ENCODE results near the gene SHROOM2.

Gene SHROOM2

DNA sequence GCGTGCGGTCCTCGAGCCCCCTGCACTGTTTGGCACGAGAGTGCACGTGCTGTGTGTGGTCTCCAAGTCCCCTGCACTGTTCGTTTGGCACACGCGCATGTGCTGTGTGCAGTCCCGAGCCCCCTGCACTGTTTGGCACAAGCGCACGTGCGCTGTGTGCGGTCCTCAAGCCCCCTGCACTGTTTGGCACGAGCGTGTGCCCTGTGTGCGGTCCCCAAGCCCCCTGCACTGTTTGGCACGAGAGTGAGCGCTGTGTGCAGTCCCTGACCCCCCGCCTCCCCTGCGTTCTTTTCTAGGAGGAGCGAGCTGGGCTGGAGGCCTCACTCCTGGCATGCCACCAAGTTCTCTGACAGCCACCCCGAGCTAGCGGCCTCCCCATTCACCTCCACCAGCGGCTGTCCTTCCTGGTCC lies 104.5 kb downstream of the SHROOM2 start:
- peak in 1 of 58 donors; percentile 16 for DNase-seq

DNA sequence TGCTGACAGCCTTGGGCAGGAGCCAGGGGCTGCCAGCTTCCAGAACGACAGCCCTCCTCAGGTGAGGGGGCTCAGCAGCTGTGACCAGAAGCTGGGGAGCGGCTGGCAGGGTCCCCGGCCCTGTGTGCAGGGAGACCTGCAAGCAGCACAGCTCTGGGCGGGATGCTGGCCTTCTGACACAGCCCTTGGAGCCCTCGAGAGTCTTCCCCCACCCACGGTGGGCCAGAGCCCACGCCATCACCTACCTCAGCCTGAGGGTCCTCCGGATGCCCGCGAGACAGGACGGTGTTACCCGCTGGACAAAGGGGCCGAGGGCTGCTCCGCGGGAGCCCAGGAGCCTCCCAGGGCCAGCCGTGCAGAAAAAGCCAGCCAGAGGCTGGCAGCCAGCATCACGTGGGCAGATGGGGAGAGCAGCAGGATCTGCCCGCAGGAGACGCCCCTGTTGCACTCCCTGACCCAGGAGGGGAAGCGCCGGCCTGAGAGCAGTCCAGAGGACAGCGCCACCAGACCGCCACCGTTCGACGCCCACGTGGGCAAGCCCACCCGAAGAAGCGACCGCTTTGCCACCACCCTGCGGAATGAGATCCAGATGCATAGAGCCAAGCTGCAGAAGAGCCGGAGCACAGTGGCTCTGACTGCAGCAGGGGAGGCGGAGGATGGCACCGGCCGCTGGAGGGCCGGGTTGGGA lies 109.1 kb downstream of the SHROOM2 start:
- no peak for DNase-seq

DNA sequence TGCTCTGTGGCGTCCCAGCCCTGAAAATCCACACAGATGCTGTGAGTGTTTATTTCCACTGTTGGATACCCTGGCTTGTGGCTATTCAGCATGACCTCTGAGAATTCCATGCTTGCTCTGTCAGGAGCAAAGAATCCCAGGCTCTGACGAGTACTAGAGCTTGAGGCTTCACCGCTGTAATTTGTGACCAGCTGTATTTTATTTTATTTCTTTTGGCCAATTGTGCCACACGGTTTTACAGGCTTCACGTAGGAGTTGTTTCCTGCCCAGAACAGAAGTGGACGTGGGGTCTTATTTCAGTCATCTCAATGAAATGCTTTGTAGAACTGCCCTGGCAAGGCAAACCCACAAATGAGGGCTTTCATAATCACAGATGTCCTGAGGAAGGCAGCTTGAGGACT lies 111.5 kb downstream of the SHROOM2 start:
- DNase-seq: peak in 1 of 58 donors; percentile 3

DNA sequence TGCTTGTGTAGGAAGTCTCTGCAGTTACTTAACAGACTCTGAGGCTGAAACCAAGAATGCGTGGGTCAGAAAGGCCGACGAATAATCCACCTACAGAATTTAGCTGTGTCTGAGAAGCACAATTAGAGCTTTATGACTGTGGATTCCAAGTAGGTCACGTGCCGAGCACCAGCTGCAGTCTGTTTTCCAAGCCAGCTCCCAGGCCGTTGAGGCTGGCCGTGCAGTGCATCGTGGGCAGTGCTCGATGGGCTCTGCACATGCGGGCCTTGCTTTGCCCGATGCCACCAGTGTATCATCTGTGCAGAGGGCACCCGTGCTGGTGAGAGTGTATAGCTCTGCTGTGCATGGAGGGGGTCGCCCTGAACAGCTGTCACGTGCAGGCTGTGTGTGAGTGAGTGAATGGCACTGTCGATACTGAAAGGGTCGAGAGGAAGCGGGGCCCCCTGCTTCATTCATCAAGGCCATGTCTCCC lies 113.4 kb downstream of the SHROOM2 start:
- DNase-seq: peak in 56 of 58 donors; percentile 2 to 84 (median 55)

DNA sequence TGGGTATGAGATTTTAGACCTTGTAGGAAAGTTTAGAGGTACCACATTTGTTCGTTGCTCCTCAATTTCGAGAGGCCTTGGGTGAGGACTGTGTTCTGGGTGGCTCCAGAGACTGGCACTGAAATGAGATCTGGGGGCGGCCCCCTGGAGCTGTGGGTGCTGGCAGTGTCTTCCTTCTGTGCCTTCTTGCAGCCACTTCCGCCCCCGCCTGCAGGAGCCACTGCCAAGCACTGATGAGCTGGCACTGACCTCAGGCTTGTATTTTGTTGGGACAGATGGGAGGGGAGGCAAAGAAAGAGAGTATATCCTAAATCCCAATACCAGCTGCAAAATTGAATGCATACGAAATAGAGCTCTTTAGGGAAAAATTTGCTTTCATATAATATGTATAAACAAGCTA lies 116.4 kb downstream of the SHROOM2 start:
- DNase-seq: peak in 38 of 58 donors; percentile 0 to 56 (median 25)

DNA sequence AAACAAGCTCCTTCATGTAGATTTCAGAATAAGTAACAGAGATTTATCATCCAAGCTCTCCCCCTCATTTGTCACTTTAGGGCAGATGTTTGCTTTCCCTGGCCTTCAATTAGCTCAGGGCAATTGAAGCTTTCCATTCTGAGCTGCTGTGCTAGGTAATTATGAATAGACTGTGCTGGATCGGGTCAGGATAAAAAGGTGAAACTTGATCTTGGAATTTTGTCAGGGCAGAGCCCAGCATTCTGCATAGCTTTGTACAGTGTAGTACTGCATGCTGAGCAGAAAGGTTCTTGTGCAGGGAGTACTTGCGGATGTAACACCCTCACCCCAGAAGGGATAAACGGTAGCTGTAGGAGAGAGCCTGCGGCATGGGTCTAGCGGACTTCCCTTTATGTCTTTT lies 116.9 kb downstream of the SHROOM2 start:
- DNase-seq: no peak

DNA sequence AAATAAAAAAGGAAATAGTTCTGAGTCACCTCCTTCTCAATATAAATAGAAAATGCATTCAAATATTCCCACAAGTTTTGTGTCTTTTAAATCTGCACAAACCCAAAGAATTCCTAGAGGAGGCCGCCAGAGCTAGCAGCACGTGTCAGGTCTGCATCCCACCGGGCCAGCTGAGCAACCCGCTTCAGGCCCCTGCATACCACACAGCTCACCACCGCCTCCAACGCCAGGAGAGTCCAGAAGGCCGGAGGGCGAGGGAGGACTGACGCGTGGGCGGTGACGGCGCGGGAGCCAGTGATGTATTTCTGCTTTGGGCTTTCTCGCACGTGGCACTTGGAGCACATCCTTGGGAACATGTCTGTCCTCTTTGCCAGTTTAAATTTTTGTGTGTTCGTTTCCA lies 119.1 kb downstream of the SHROOM2 start:
- peak in 17 of 58 donors; percentile 1 to 62 (median 13) for DNase-seq

DNA sequence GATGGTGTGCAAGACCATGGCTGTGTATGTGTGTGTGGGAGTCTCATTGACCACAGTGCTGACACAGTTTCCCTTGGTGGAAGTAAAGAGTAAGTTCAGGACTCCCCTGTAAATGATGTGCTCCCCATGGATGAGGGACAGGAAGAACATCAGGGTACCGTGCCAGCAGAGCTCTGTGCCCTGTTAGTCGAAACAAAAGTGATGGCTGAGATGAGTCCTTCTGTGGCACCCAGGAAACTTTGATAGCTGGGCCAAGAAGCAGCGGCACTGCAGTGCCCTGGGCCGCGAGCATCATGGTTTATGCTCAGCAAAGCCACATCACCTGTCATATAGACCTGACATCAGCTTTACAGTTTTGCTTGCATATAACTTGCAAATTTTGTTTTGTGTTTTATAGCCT lies 119.5 kb downstream of the SHROOM2 start:
- no peak for DNase-seq

DNA sequence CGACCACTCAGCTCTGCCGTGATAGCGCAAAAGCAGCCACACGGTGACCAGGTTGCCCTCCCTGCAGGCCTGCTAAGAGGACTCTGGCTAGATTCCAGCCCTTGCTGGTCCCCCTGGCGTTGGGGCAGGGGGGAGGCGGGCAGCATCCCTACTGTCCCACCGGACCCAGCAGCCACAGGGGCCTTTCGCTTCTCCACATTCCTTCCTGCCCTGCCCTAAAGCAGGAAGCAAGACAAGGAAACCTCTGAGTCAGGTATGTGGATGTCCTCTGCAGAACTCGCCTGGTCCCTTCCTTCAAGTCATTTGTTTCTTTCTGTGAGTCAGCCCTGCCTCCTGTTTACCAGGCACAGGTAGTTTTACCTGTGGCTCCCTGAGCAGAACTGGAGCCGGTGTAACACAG lies 120.7 kb downstream of the SHROOM2 start:
- DNase-seq: no peak

DNA sequence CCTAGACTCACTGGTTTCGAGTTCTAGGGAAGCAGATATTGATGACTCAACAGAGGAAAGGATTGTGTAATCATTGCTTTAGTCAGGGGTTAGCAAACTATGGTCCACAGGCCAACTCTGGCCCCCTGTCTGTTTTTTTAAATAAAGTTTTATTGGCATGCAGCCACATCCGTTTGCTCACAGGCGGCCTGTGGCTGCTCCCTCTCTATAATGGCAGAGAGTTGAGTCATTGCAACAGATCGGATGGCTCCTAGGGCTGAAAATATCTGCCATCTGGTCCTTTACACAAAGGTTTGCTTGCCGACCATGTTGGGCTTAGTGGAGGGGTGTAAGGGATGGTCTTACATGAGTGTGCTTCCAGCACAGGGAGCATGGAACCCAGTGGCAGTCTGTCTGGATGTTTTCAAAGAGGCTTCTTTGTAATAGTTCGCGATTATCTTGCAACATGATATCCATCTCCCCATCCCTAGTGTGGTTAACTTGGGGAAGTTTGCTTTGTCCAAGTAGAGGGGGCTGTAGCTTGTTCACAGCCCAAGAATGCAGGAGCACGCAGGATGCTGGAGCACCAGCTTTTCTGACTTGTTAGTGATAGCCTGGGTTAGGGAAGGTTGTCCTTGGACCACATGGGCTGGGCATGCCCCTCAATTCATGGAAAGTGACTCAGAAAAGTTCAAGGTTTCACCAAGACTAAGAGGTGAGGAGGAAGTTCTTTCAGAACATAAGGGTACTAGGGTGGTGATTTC lies 121.6 kb downstream of the SHROOM2 start:
- no peak for DNase-seq

DNA sequence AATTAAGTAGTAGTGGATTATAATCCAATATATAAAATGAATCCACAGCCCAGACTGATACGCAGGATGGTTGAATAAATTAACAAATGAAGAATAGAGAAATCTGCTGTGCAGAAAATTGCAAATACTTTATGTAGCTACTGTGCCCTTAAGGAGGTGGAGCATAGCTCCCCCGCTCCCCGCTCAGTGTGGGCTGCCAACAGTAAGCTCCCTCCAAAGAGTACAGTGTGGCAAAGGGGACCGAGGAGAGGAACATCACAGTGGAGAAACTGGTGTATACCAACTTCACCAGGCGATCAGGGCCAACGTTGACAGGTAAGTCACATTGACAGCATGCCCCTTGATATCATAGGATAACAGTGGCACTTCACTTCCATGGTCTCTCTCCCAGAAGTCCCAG lies 123.0 kb downstream of the SHROOM2 start:
- DNase-seq: peak in 5 of 58 donors; percentile 1 to 11 (median 5)

DNA sequence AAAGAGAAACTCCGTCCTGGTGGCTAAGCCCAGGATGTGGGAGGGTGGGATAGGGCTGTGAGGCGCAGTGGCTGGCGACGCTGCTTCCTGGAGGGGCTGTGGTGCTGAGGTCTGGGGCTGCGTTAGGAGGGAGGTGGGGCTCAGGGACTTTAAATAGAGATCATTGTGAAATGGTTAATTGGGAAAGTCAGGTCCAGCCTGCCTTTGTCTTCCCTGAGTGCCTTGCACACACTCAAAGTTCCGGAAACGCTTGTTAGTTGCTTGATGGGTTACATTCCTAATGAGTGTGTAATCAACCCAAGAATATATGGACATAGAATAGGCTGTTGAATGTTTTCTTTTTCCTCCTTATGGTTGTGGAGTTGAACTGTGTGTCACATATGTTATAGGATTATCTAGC lies 125.3 kb downstream of the SHROOM2 start:
- no peak for DNase-seq

DNA sequence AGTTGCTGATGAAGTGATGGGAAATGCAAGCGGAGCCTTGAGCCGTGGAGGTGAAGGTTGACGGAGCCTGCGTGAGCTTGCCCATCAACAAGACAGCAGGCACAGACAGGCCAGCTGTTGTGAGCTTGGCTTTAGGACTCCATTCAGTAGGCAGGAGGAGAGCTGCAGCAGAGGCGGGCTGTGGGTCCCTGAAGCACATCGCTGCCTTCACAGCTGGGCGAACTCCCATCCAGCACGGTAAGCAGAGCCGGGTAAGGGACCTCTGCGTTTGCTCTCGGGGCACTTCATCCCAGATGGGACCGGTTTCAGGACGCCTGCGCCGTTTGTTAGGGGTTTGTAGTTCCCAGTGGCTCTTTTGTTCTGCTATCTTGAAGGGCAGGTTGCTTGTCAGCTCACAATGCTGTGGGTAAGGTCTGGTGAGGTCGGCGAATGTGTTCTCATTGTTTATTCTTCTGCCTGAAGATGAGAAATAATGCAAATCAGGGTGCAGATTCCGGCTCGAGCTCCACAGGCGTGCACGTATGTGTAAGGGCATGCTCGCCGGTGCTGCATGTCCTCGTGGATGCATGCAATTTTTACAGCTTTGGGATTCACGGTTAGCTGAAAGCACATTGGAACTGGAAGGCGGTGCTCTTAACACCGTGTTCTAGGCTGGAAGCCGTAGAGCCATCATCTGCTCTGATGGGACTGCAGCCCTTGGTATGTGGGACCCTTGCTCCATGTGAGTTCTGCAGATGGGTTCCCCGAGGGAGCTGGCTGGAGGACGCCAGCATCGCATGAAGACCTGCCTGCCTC lies 126.3 kb downstream of the SHROOM2 start:
- DNase-seq: peak in 31 of 58 donors; percentile 1 to 48 (median 17)

DNA sequence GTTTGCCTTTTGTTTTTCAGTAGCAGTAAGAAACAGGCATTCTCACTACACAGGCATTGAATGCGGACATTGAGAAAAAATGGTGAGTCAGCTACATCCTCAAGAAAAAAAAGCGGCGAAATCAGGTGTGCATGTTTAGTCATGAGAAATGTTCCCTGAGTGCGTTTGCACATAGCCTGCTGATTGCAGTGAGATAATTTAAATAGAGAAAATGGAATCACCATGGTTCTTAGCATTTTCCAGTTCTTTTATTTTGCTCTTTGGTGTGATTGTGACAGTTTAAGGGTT lies 126.9 kb downstream of the SHROOM2 start:
- DNase-seq: no peak

DNA sequence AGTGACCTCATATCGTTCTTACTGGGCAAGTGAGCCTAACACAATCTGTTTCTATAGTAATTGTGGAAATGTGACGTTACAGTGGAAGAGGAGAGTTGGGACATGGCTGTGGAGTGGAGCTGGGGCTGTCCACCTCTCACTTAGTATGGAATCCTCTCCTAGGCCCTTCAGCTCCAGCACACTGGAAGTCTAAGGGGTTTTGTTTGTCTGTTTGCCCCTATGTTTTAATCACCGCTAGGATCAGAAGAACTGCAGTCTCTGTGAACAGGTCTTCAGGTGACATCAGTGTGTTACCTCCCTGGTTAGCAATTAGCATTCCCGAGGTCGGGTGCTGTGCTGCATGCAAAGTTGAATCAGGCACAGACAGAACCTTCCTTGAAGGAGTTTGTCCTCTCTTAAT lies 131.6 kb downstream of the SHROOM2 start:
- DNase-seq: no peak

DNA sequence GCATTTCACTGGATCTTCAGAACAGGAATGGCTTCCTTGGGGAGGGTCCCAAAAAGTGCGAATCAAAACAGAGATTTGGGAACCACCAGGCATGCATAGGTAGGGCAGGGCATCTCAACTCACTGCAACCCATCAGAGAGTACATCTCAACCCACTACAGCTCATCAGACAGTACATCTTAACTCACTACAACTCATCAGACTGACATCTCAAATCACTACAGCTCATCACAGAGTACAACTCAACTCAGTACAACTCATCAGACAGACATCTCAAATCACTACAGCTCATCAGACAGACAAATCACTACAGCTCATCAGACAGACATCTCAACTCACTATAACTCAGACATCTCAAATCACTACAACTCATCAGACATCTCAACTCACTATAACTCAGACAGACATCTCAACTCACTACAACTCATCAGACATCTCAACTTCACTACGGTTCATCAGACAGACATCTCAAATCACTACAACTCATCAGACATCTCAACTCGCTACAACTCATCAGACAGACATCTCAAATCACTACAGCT lies 133.5 kb downstream of the SHROOM2 start:
- no peak for DNase-seq

DNA sequence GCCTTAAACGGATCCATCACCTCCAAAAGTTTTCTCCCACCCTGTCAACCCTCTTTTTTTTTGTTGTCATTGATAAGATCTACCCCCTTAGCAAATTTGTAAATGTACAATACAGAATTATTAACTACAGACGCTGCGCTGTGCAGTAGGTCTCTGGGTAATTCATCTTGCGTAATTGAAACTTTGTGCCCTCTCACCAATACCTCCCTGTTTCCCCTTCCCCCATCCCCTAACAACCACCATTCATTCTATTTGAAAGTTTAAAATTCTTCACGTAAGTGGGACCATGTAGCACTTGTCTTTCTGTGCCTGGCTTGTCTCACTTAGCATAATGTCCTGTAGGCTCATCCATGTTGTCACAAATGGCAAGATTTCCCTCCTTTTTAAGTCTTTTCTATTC lies 135.2 kb downstream of the SHROOM2 start:
- no peak for DNase-seq

DNA sequence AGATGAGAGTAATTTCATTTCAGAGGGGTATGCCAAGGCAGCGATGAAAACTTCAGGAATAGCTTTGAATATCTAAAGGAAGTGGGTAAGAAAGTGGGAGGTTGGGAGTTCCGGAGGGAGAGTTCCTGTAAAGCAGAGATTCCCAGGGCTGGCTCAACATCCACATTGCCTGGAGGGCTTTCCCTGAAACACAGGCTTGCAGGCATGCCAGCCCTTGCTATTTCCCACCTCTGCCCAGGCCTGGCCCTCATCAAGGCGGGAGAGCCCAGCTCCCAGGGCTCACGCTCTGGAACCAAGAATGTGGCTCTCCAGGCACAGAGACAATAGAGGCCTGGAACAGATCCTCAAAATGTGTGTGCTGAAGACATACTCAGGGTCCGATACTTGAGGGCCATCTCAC lies 137.1 kb downstream of the SHROOM2 start:
- no peak for DNase-seq

DNA sequence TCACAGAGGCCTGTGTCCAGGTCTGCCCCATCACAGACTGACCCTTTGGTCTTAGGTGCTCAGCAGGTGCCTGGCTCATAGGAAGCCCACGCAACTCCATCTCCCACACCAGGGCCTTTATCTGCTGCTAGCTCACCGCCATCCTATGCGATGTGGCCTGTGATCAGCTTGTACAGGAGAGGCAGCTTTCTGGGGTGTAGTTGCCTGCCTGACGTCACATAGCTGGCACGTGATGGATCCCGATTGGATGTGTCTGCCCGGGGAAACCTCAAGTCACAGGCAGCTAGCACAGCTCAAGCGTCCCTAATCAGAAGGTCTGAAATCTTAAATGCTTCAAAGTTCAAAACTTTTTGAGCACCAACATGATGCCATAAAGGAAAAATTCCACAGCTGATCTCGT lies 139.8 kb downstream of the SHROOM2 start:
- DNase-seq: peak in 37 of 58 donors; percentile 0 to 62 (median 11)

DNA sequence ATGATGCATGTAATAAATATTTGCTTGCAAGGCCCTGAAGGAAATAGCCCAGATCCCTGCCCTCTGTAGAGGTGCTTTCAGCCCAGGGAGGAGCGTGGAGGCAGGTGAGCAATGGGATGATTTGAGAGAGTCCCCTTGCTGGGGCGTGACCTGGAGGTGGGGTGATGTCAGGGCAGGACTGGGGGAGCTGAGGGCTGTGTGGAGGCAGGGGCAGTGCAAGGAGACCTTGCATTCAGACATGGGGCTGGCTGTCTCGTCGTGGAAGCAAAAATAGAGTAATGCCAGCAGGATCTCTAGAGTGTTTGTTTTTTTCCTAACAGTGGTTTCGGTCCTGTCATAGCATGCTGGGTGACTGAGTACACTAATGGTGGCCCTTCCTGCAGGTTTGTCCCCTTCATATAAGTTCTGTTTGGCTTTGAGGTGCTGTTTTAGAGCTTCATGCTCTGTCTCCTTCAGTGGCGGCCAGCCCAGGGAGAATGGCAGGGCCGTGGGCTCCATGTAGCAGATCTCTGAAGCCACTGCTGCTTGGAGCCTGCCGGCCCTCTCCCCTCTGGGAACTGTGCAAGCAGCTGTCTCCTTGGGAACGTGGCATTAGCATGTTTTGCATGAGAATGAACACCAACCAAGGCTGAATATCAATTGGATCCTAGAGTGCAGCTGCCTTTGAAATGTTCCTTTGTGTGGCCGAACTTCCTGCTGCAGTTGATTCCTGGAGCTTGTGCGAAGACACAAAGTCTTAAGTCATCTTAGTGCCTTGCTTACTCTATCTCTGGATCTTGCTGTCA lies 141.7 kb downstream of the SHROOM2 start:
- DNase-seq: peak in 43 of 58 donors; percentile 0 to 76 (median 19)

DNA sequence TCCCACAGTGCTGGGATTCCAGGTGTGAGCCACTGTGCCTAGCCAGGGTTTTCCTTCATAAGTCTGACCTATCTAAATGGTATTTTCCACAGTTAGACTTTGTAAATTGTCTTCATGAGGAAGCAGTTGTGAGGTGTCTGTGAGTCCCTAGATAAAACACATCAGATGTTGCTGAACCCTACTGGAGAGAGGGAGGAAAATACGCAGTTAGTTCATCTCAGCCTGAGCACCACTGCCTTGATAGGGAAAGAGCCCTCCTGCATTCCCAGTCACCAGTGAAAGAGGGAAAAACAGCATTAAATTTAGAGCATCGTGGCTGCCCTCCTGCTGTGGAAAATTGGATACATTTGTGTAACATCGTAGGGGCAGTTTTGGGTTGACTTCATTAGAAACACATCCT lies 149.2 kb downstream of the SHROOM2 start:
- no peak for DNase-seq

Measured in anterior cingulate cortex (tissue), 58 donors.